Stimulated activated CD4-positive, alpha-beta T cell treated with anti-CD3 and anti-CD28 coated beads, Interleukin-15, amount 100 ng/mL, for 48 hours (primary cell): ENCODE data around the gene NUDT1.

Experiments
- DNase-seq, 2 donors: peaks; one replicate each; pipeline ENCODE4 v3.0.0-alpha.2; 2020; ENCODE audit warnings: low read depth in 2 of 2

NUDT1 gene

GRCh38 chr7:2241580-2242540 lies at the start of gene NUDT1, which contains the start of gene MRM2:
TSS of gene NUDT1 (plus strand) at chr7:2242226. CDS start at chr7:2244575, 2,349 bp downstream.
TSS of gene MRM2 (minus strand) at chr7:2242205. CDS start at chr7:2242169, 36 bp downstream.
- peak; percentile 49 to 70 for DNase-seq

- no peak for DNase-seq
Observed at GRCh38 chr7:2192831-2193534, 49.0 kb upstream of the NUDT1 start.

- DNase-seq, result no peak
Observed at GRCh38 chr7:2193575-2194305, 48.3 kb upstream of the NUDT1 start.

GRCh38 chr7:2195400-2196246 lies 46.4 kb upstream of the NUDT1 start:
- no peak for DNase-seq

- no peak for DNase-seq
Observed at GRCh38 chr7:2196381-2197378, 45.3 kb upstream of the NUDT1 start.

GRCh38 chr7:2197436-2198155 lies 44.4 kb upstream of the NUDT1 start:
- DNase-seq, result no peak

GRCh38 chr7:2198206-2198605 lies 43.8 kb upstream of the NUDT1 start:
- DNase-seq, result no peak

GRCh38 chr7:2198760-2199159 lies 43.3 kb upstream of the NUDT1 start:
- no peak for DNase-seq

GRCh38 chr7:2199528-2199927 lies 42.5 kb upstream of the NUDT1 start:
- no peak for DNase-seq

- DNase-seq, result no peak
Observed at GRCh38 chr7:2199956-2200583, 42.0 kb upstream of the NUDT1 start.

- no peak for DNase-seq
Observed at GRCh38 chr7:2200584-2200980, 41.4 kb upstream of the NUDT1 start.

GRCh38 chr7:2201128-2201527 lies 40.9 kb upstream of the NUDT1 start:
- no peak for DNase-seq

GRCh38 chr7:2201686-2202360 lies 40.2 kb upstream of the NUDT1 start:
- DNase-seq, result no peak

- no peak for DNase-seq
Observed at GRCh38 chr7:2202361-2202761, 39.7 kb upstream of the NUDT1 start.

GRCh38 chr7:2202901-2203765 lies 38.9 kb upstream of the NUDT1 start:
- DNase-seq, result no peak

GRCh38 chr7:2203766-2204300 lies 38.2 kb upstream of the NUDT1 start:
- DNase-seq, result no peak

GRCh38 chr7:2204446-2204845 lies 37.6 kb upstream of the NUDT1 start:
- DNase-seq, result no peak
